ENCODE measurements around the gene ADGRV1.
"Not testable (repeated sequence)": the region's sequence is repeated elsewhere in the genome, so short reads cannot be mapped to it uniquely, and the experiment has no call there.

Gene ADGRV1

GRCh38 chr5:90929013-90929839 lies 370.6 kb downstream of the ADGRV1 start:
- Histone ChIP-seq H3K4me1 (ENCODE audit: control insufficient read depth, insufficient read depth, low read length) (peaks cover 11% of the 10 kb centered on the region), H3K27ac (ENCODE audit: insufficient read depth, low read depth, low read length, poor library complexity, severe bottlenecking) (peak overlapping the region; percentile 4), H3K4me3 (ENCODE audit: insufficient read depth, low read depth, low read length) (peak overlapping the region; percentile 35)
- 30 to 32% methylated on average over 19 to 23 of the region's 29 CpGs for WGBS, 2 experiments
- H3K27me3 ChIP-seq (ENCODE audit: control insufficient read depth, insufficient read depth, low read length, poor library complexity, severe bottlenecking); H3K9me3 ChIP-seq (ENCODE audit: control insufficient read depth, low read length); H3K36me3 ChIP-seq (ENCODE audit: control insufficient read depth, insufficient read depth, low read length): not testable (repeated sequence)

DNA sequence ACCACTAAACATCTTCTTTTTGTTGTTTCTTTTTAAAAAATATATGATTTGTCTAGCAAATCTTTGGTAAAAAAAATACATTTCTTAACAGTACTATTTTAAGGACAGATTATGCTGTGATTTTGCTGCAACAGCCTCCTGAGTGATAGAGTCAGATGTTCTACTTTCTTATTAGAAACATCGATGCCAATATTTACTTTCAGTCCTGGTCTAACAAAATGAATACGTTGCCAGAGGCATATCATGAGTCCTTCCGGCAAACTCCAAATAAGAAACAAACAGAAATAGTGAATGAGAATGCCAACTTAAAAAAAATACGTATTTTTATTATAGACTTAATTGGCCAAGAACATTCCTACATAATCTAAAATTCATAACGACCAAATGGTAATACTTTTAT lies 371.5 kb downstream of the ADGRV1 start:
- H3K27ac ChIP-seq (ENCODE audit: insufficient read depth, low read depth, low read length, poor library complexity, severe bottlenecking), result no peak overlapping the region
- H3K4me3 ChIP-seq (ENCODE audit: insufficient read depth, low read depth, low read length), result peak overlapping the region; percentile 35
- no peaks in the 10 kb centered on the region for H3K9me3 ChIP-seq (ENCODE audit: control insufficient read depth, low read length)
- H3K27me3 ChIP-seq (ENCODE audit: control insufficient read depth, insufficient read depth, low read length, poor library complexity, severe bottlenecking), result no peaks in the 10 kb centered on the region
- H3K4me1 ChIP-seq (ENCODE audit: control insufficient read depth, insufficient read depth, low read length), result peaks cover 11% of the 10 kb centered on the region
- no peaks in the 10 kb centered on the region for H3K36me3 ChIP-seq (ENCODE audit: control insufficient read depth, insufficient read depth, low read length)
- WGBS, 2 experiments, result 90 to 93% methylated on average over 3 to 5 of the region's 5 CpGs

DNA sequence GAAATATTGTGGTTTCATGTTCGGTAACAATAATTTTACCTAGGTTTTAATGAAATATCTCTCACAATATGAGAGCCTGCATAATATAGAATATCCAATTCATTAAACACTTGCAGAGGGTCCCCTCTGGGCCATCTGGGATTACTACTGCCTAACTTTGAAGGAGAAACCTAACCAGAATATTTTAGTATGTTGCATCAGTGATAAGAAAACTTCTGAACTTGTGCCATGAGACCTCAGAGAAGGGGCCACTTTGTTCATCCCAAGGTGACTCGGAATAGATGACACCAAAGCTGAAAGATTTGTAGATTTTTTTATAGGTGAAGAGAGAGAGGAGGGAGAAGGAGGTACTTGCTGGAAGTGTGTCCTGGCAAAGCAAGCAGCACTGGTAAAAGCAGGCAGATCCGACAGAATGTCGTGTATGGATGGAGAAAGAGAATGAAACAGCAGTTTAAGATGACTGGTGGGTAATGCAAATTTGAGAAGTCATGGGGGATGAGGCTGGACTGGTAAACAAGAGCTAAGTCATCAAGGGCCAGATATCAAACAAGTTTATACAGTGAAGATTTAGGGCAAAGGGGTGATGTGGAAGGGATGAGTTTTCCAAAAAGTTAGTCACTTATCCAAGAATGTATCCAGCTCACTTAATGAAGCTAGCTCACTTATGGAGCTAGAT lies 372.3 kb downstream of the ADGRV1 start:
- Histone ChIP-seq H3K27me3 (ENCODE audit: control insufficient read depth, insufficient read depth, low read length, poor library complexity, severe bottlenecking) (no peaks in the 10 kb centered on the region), H3K9me3 (ENCODE audit: control insufficient read depth, low read length) (no peaks in the 10 kb centered on the region), H3K4me1 (ENCODE audit: control insufficient read depth, insufficient read depth, low read length) (peaks cover 11% of the 10 kb centered on the region), H3K4me3 (ENCODE audit: insufficient read depth, low read depth, low read length) (no peak overlapping the region), H3K36me3 (ENCODE audit: control insufficient read depth, insufficient read depth, low read length) (no peaks in the 10 kb centered on the region), H3K27ac (ENCODE audit: insufficient read depth, low read depth, low read length, poor library complexity, severe bottlenecking) (no peak overlapping the region)
- WGBS, 2 experiments, result 74 to 76% methylated on average over 3 to 4 of the region's 4 CpGs

DNA sequence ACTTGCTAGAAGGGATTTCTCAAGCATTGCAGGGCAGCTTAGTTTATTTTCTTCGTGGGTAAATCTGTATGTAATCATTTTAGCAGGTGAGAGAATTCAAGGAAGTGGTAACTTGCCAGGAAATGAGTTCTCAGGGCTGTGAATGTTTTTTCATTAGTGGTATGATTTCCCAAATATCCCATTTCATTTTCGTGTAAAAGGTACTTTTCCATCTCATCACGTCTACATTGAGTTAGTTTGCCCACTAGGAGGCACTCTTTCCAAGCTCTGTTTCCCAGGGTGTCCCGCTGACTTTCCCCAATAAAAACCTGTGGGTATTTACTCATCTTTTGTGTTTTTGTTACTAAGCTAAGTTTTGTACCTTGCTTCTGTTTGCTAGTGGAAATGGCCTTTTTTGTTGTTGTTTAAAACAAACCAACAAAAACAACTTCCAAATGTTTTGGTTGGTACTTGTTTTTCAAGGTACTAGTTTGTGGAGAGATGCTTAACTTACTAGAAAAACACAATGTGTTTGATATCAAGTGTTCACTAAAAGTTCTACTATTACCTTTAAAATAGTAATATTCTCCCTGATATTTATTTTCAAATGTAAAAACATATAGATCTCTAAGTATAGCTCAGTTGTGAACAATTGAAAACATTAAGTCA lies 373.6 kb downstream of the ADGRV1 start:
- Histone ChIP-seq H3K4me3 (ENCODE audit: insufficient read depth, low read depth, low read length) (no peak overlapping the region), H3K27ac (ENCODE audit: insufficient read depth, low read depth, low read length, poor library complexity, severe bottlenecking) (peak overlapping the region; percentile 8), H3K9me3 (ENCODE audit: control insufficient read depth, low read length) (no peaks in the 10 kb centered on the region), H3K27me3 (ENCODE audit: control insufficient read depth, insufficient read depth, low read length, poor library complexity, severe bottlenecking) (no peaks in the 10 kb centered on the region), H3K36me3 (ENCODE audit: control insufficient read depth, insufficient read depth, low read length) (no peaks in the 10 kb centered on the region), H3K4me1 (ENCODE audit: control insufficient read depth, insufficient read depth, low read length) (peaks cover 11% of the 10 kb centered on the region)
- 14 to 19% methylated on average over 4 of the region's 4 CpGs for WGBS, 2 experiments

DNA sequence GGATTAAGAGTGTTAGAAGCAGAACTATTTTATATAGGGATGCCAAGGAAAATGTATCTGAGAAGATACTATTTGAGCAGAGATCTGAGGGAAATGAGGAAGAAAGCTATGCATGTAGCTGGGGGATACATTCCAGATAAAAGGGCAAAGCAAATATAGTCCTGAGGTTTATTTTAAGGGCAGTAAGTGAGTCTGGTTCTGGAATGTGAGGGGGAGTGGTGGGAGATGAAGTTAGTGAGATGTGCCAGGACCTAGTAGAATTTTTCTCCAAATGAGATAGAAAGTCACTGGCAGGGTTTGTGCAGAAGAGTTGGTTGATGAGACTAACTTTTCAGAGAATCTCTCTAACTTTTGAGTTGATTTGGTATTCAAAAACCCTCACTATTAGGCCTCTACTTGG lies 374.7 kb downstream of the ADGRV1 start:
- Histone ChIP-seq H3K9me3 (ENCODE audit: control insufficient read depth, low read length) (no peaks in the 10 kb centered on the region), H3K4me1 (ENCODE audit: control insufficient read depth, insufficient read depth, low read length) (peaks cover 11% of the 10 kb centered on the region), H3K27ac (ENCODE audit: insufficient read depth, low read depth, low read length, poor library complexity, severe bottlenecking) (no peak overlapping the region), H3K36me3 (ENCODE audit: control insufficient read depth, insufficient read depth, low read length) (no peaks in the 10 kb centered on the region), H3K27me3 (ENCODE audit: control insufficient read depth, insufficient read depth, low read length, poor library complexity, severe bottlenecking) (no peaks in the 10 kb centered on the region), H3K4me3 (ENCODE audit: insufficient read depth, low read depth, low read length) (no peak overlapping the region)

DNA sequence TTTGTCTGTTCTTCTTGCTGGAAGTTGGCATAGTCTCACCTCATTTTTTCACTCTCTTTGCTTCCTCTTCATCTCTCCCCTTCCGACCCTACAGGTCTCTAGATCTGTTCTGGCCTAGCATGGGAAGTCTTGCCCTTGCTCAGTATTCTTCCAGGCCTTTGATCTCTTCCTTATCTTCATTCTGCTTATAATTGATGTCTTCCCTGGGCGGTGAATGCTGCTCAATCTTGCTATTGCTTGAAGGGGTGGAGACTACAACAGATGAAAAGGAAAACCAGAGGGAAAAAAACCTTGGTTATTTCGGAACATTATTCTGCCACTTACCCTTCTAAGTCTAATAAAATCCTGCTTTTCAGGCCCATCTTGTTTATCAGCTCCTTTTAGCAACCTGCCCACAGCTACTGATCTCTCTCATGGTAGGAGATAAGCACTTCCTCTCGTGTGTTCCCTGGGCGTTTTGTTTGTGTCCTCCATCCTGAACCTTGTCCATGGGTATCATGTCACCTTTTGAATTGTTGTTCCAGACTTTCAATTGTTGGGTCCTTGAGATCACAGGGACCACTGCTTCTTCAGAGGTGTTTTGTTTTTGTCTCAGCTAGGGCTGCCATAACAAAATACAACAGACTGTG lies 375.6 kb downstream of the ADGRV1 start:
- Histone ChIP-seq H3K27me3 (ENCODE audit: control insufficient read depth, insufficient read depth, low read length, poor library complexity, severe bottlenecking) (no peaks in the 10 kb centered on the region), H3K4me3 (ENCODE audit: insufficient read depth, low read depth, low read length) (no peak overlapping the region), H3K4me1 (ENCODE audit: control insufficient read depth, insufficient read depth, low read length) (peaks cover 11% of the 10 kb centered on the region), H3K9me3 (ENCODE audit: control insufficient read depth, low read length) (no peaks in the 10 kb centered on the region), H3K27ac (ENCODE audit: insufficient read depth, low read depth, low read length, poor library complexity, severe bottlenecking) (no peak overlapping the region), H3K36me3 (ENCODE audit: control insufficient read depth, insufficient read depth, low read length) (no peaks in the 10 kb centered on the region)
- WGBS, 2 experiments, result 90 to 94% methylated on average over 5 of the region's 5 CpGs

- 94 to 96% methylated on average over 2 of the region's 2 CpGs for WGBS, 2 experiments
Measured at GRCh38 chr5:90934738-90935137, 376.1 kb downstream of the ADGRV1 start.

DNA sequence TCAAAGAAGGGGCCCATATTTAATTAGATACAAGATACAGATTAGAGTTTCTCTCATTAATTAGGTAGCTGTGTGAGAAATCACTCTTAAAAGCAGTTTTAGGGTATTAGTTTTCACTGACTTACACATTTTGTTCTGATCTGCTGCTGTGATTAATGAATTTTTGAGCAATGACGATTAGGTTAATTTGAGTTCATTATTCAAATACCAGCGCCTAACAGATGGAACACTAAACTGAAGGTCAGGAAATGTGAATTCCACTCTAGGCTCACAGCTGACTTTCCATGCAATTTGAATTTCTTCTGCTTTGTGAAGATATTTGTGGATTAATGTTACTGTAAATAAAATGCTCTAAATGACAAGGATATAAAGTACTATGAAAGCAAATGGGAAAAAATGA lies 380.6 kb downstream of the ADGRV1 start:
- no peak overlapping the region for H3K27ac ChIP-seq (ENCODE audit: insufficient read depth, low read depth, low read length, poor library complexity, severe bottlenecking)
- 93 to 100% methylated on average over 2 of the region's 2 CpGs for WGBS, 2 experiments
- no peaks in the 10 kb centered on the region for H3K27me3 ChIP-seq (ENCODE audit: control insufficient read depth, insufficient read depth, low read length, poor library complexity, severe bottlenecking)
- H3K9me3 ChIP-seq (ENCODE audit: control insufficient read depth, low read length), result no peaks in the 10 kb centered on the region
- H3K36me3 ChIP-seq (ENCODE audit: control insufficient read depth, insufficient read depth, low read length), result no peaks in the 10 kb centered on the region
- peaks cover 6% of the 10 kb centered on the region for H3K4me1 ChIP-seq (ENCODE audit: control insufficient read depth, insufficient read depth, low read length)
- no peak overlapping the region for H3K4me3 ChIP-seq (ENCODE audit: insufficient read depth, low read depth, low read length)

More at GRCh38 chr5:90934738-90935137, 376.1 kb downstream of the ADGRV1 start:
- Histone ChIP-seq H3K27me3 (ENCODE audit: control insufficient read depth, insufficient read depth, low read length, poor library complexity, severe bottlenecking) (no peaks in the 10 kb centered on the region), H3K36me3 (ENCODE audit: control insufficient read depth, insufficient read depth, low read length) (no peaks in the 10 kb centered on the region), H3K9me3 (ENCODE audit: control insufficient read depth, low read length) (no peaks in the 10 kb centered on the region), H3K4me1 (ENCODE audit: control insufficient read depth, insufficient read depth, low read length) (peaks cover 11% of the 10 kb centered on the region), H3K27ac (ENCODE audit: insufficient read depth, low read depth, low read length, poor library complexity, severe bottlenecking) (no peak overlapping the region), H3K4me3 (ENCODE audit: insufficient read depth, low read depth, low read length) (no peak overlapping the region)

DNA sequence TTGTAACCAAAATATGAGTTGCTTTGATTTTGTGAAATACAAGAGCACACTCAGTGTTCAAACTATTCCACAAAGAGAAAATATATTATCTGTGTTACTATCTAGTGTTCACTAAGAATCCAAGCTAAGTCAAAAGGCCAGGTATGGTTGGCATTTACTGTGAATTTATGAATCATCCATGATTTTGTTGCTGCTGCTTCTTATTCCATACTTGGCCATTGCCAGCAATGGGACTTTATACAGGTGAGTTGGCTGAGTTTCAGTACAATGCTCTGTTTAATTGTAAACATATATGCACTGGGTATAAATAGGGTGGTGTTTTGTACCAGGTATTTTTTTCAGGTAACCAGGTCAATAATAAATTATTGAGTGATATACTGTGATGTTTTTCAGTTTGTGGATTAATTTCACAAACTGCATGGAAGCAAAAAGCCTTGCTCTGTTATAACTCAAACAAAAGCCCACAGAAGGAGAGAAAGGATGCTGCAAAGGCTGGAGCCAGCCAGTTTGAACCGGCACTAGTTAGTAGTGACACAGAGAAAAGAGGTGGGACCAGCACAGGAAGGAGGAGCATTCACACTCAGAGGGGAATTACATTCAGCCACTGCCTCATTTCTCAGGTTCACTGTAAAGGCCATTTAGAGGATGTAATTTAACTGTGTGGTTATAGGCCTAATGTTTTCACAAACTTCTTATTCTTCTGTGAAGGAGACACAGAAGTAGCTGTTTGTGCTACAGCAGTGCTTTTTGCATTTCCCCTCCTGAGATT lies 381.8 kb downstream of the ADGRV1 start:
- Histone ChIP-seq H3K4me1 (ENCODE audit: control insufficient read depth, insufficient read depth, low read length) (peaks cover 6% of the 10 kb centered on the region), H3K9me3 (ENCODE audit: control insufficient read depth, low read length) (no peaks in the 10 kb centered on the region), H3K27ac (ENCODE audit: insufficient read depth, low read depth, low read length, poor library complexity, severe bottlenecking) (peak overlapping the region; percentile 82), H3K27me3 (ENCODE audit: control insufficient read depth, insufficient read depth, low read length, poor library complexity, severe bottlenecking) (no peaks in the 10 kb centered on the region), H3K4me3 (ENCODE audit: insufficient read depth, low read depth, low read length) (no peak overlapping the region), H3K36me3 (ENCODE audit: control insufficient read depth, insufficient read depth, low read length) (no peaks in the 10 kb centered on the region)
- WGBS, 2 experiments, result 5 to 17% methylated on average over 1 of the region's 1 CpG

Data from ectodermal cell (in vitro differentiated cells).